Measurements from ENCODE around the gene NELL1.

Gene NELL1

GRCh38 chr11:20876738-20877137 is 207.4 kb downstream of the NELL1 start:
- no peak for DNase-seq (ENCODE audit: low spot score)
- TF ChIP-seq CTCF (IDR thresholded peaks at IDR 0.05): no peak

GRCh38 chr11:20880094-20880493 is 210.7 kb downstream of the NELL1 start:
- no peak for TF ChIP-seq CTCF (IDR thresholded peaks at IDR 0.05)
- no peak overlapping the region for H3K27ac ChIP-seq
- no peak for DNase-seq (ENCODE audit: low spot score)
- H3K4me3 ChIP-seq: no peak overlapping the region

More at GRCh38 chr11:20876738-20877137, 207.4 kb downstream of the NELL1 start:
- H3K4me3 ChIP-seq: no peak overlapping the region
- H3K27ac ChIP-seq: no peak overlapping the region

GRCh38 chr11:20881328-20882079 is 212.1 kb downstream of the NELL1 start:
- Histone ChIP-seq H3K4me3 (no peak overlapping the region), H3K27ac (no peak overlapping the region)
- DNase-seq (ENCODE audit: low spot score): no peak
- no peak for TF ChIP-seq CTCF (IDR thresholded peaks at IDR 0.05)

- no peak for TF ChIP-seq CTCF (IDR thresholded peaks at IDR 0.05)
- DNase-seq (ENCODE audit: low spot score): no peak
- no peak overlapping the region for H3K4me3 ChIP-seq
These were observed 217.8 kb downstream of the NELL1 start for GRCh38 chr11:20887137-20887536.

GRCh38 chr11:20894296-20894695 is 224.9 kb downstream of the NELL1 start:
- Histone ChIP-seq H3K4me3 (no peak overlapping the region), H3K27ac (no peak overlapping the region)
- TF ChIP-seq CTCF (IDR thresholded peaks at IDR 0.05): no peak
- no peak for DNase-seq (ENCODE audit: low spot score)

More at GRCh38 chr11:20887137-20887536, 217.8 kb downstream of the NELL1 start:
- no peak overlapping the region for H3K27ac ChIP-seq

GRCh38 chr11:20909995-20910726 is 240.8 kb downstream of the NELL1 start:
- TF ChIP-seq CTCF (IDR thresholded peaks at IDR 0.05): no peak
- Histone ChIP-seq H3K4me3 (no peak overlapping the region), H3K27ac (no peak overlapping the region)
- DNase-seq (ENCODE audit: low spot score): no peak

Data from coronary artery (tissue), 2 donors.